Naive thymus-derived CD4-positive, alpha-beta T cell (primary cell): ENCODE data around the gene KRTDAP. TPM values are rescaled to one million over a fixed set of nuclear protein-coding genes. Genes with fewer than 3 reads are reported as not detected.

Experiments
- ATAC-seq: fragments of 150-1000 bp; cut with Tn5 transposase; 2 replicates; pipeline ENCODE4 v1.10.0; 2021; ENCODE audit warnings: mild to moderate bottlenecking, moderate library complexity
- CTCF ChIA-PET: fragments of 350-600 bp; sonication (Branson Sonifier 250); formaldehyde crosslinking; loops from one replicate; lab custom pipeline; 2021; ENCODE audit warnings: antibody characterized with exemption; lab: Charles Lee
- POLR2A ChIA-PET: fragments of 350-600 bp; sonication (Branson Sonifier 250); formaldehyde crosslinking; loops from one replicate; lab custom pipeline; 2021; ENCODE audit warnings: antibody characterized with exemption, inconsistent platforms; lab: Charles Lee
- DNase-seq, 9 donors: peaks; one replicate each; pipeline versions ENCODE4 v3.0.0 to v3.0.0-alpha.2; 2020 to 2022; ENCODE audit warnings: mixed read lengths in 1 of 9
- H3K27ac ChIP-seq: one replicate; pipeline ENCODE4 v1.7.0; 2013; ENCODE audit warnings: mild to moderate bottlenecking, low read depth, low read length, moderate library complexity
- H3K27me3 ChIP-seq, 2 donors: one replicate each; pipeline ENCODE4 v1.7.0; 2013; ENCODE audit warnings: low read length in 2 of 2, mild to moderate bottlenecking in 2 of 2, moderate library complexity in 2 of 2; ENCODE audit not compliant: control insufficient read depth in 2 of 2, insufficient read depth in 2 of 2
- H3K36me3 ChIP-seq, 3 experiments: 1 replicate in 2 of 3; 2 replicates in 1 of 3; pipeline ENCODE4 v1.7.0; 2013; ENCODE audit warnings: low read length in 3 of 3, mild to moderate bottlenecking in 3 of 3, moderate library complexity in 1 of 3; ENCODE audit not compliant: insufficient read depth in 3 of 3, control insufficient read depth in 2 of 3
- H3K4me1 ChIP-seq, 2 donors: one replicate each; pipeline ENCODE4 v1.7.0; 2013; ENCODE audit warnings: low read length in 2 of 2, mild to moderate bottlenecking in 2 of 2, moderate library complexity in 1 of 2; ENCODE audit not compliant: control insufficient read depth in 2 of 2, insufficient read depth in 2 of 2
- H3K4me3 ChIP-seq: 2 replicates; pipeline ENCODE4 v1.7.0; 2013; ENCODE audit warnings: mild to moderate bottlenecking, low read length
- H3K9me3 ChIP-seq, 3 experiments: 1 replicate in 2 of 3; 2 replicates in 1 of 3; pipeline ENCODE4 v1.7.0; 2013; ENCODE audit warnings: low read length in 3 of 3; ENCODE audit not compliant: control insufficient read depth in 2 of 3
- H3K27ac Mint-ChIP-seq, 9 donors: one replicate each; pipeline ENCODE4 v1.8.0; 2020 to 2022; ENCODE audit warnings: mixed read lengths in 9 of 9, mild to moderate bottlenecking in 8 of 9, moderate library complexity in 5 of 9, inconsistent platforms in 2 of 9
- H3K27me3 Mint-ChIP-seq, 5 donors: one replicate each; pipeline ENCODE4 v1.8.0; 2021 to 2022; ENCODE audit warnings: mixed read lengths in 5 of 5, mild to moderate bottlenecking in 1 of 5
- H3K36me3 Mint-ChIP-seq, 5 donors: one replicate each; pipeline ENCODE4 v1.8.0; 2020 to 2022; ENCODE audit warnings: mixed read lengths in 5 of 5, mild to moderate bottlenecking in 3 of 5, inconsistent platforms in 1 of 5
- H3K4me1 Mint-ChIP-seq, 7 donors: one replicate each; pipeline ENCODE4 v1.8.0; 2020 to 2022; ENCODE audit warnings: mixed read lengths in 7 of 7, mild to moderate bottlenecking in 3 of 7, inconsistent platforms in 1 of 7
- H3K4me3 Mint-ChIP-seq, 10 donors: one replicate each; pipeline ENCODE4 v1.8.0; 2020 to 2022; ENCODE audit warnings: mild to moderate bottlenecking in 10 of 10, mixed read lengths in 10 of 10, moderate library complexity in 6 of 10, inconsistent platforms in 2 of 10
- H3K9me3 Mint-ChIP-seq, 11 donors: one replicate each; pipeline ENCODE4 v1.8.0; 2020 to 2022; ENCODE audit warnings: mixed read lengths in 11 of 11, mild to moderate bottlenecking in 4 of 11, inconsistent platforms in 1 of 11, moderate library complexity in 1 of 11
- intact Hi-C, 2 donors: fragments of 100-400 bp; cut with micrococcal nuclease; formaldehyde crosslinking; loops; one replicate each; pipeline ENCODE4 v1.15.1; 2023
- polyA plus RNA-seq, 2 donors: library from polyadenylated mRNA; unstranded; fragments of 300-500 nt; fragmentation: Illumina TruSeq; gene quantifications; one replicate each; pipeline ENCODE4 v1.2.3, GENCODE V29; 2021
- total RNA-seq, 6 experiments: library from RNA in 5 of 6; stranded (reverse) in 5 of 6; gene quantifications; 1 replicate in 5 of 6; 2 replicates in 1 of 6; pipeline ENCODE4 v1.2.3 and lab custom pipeline; 2021 to 2026

The KRTDAP gene
- total and polyA plus RNA-seq, 7 experiments from 2014 or later: not detected

- no peak overlapping the region for H3K27ac Mint-ChIP-seq
Observed at GRCh38 chr19:35445826-35446593, 44.3 kb downstream of the KRTDAP start.

DNA sequence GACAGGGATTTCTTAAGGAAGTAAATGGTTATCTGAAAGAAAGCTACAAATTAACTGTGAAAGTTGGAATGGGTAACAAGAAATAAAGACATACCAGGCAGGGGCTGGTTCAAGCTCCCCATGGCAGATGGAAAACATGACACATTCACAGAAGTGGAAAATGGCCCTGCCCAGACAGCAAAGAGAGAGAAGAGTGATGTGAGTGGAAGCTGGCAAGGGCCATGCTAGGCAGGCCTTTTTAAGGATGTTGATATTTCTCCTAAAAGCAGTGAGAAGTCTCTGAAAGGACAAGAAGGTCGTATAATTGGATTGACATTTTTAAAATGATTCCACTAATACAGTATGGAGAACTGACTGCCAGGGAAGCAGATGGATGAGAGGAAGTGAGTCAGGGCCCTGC lies 45.5 kb downstream of the KRTDAP start:
- H3K9me3 ChIP-seq: no peaks in the 10 kb centered on the region
- no peaks in the 10 kb centered on the region for H3K36me3 Mint-ChIP-seq
- POLR2A ChIA-PET: no interaction called here
- H3K4me3 ChIP-seq: no peak overlapping the region
- peaks cover 0 to 28% (median 17%) of the 10 kb centered on the region in 7 donors for H3K4me1 Mint-ChIP-seq
- peaks cover 0 to 5% (median 0%) of the 10 kb centered on the region in 11 donors for H3K9me3 Mint-ChIP-seq
- H3K27me3 ChIP-seq: no peaks in the 10 kb centered on the region
- peak overlapping the region in 2 of 9 donors; percentile 6 to 8 for H3K27ac Mint-ChIP-seq
- DNase-seq (no peak), ATAC-seq (no peak)
- H3K36me3 ChIP-seq: no peaks in the 10 kb centered on the region
- H3K4me1 ChIP-seq: peaks cover 0 to 12% of the 10 kb centered on the region in 2 donors
- intact Hi-C loops: no loop called here
- CTCF ChIA-PET: interaction anchor here (0.7 kb wide), 1 partner anchor 10 kb away, joined by 3 read pairs; no protein-coding TSS in a partner anchor
- H3K27me3 Mint-ChIP-seq: peaks cover 8 to 37% (median 11%) of the 10 kb centered on the region in 5 donors
- no peak overlapping the region for H3K27ac ChIP-seq
- no peak overlapping the region for H3K4me3 Mint-ChIP-seq

More at GRCh38 chr19:35445826-35446593, 44.3 kb downstream of the KRTDAP start:
- Mint-ChIP-seq H3K4me3 (peak overlapping the region in 1 of 10 donors; percentile 45), H3K36me3 (no peaks in the 10 kb centered on the region), H3K9me3 (peaks cover 0 to 7% (median 0%) of the 10 kb centered on the region in 11 donors), H3K4me1 (peaks cover under 1 to 29% (median 18%) of the 10 kb centered on the region in 7 donors), H3K27me3 (peaks cover 8 to 43% (median 9%) of the 10 kb centered on the region in 5 donors)
- Histone ChIP-seq H3K27me3 (no peaks in the 10 kb centered on the region), H3K27ac (no peak overlapping the region), H3K9me3 (no peaks in the 10 kb centered on the region), H3K4me1 (peaks cover 0 to 19% of the 10 kb centered on the region in 2 donors), H3K36me3 (no peaks in the 10 kb centered on the region), H3K4me3 (no peak overlapping the region)
- DNase-seq (peak in 1 of 9 donors; percentile 23), ATAC-seq (peak; percentile 76)
- ChIA-PET CTCF (no interaction called here), POLR2A (interaction anchor here (0.6 kb wide), 1 partner anchor 247 kb away, joined by 5 read pairs; no protein-coding TSS in a partner anchor)
- intact Hi-C loops: no loop called here

DNA sequence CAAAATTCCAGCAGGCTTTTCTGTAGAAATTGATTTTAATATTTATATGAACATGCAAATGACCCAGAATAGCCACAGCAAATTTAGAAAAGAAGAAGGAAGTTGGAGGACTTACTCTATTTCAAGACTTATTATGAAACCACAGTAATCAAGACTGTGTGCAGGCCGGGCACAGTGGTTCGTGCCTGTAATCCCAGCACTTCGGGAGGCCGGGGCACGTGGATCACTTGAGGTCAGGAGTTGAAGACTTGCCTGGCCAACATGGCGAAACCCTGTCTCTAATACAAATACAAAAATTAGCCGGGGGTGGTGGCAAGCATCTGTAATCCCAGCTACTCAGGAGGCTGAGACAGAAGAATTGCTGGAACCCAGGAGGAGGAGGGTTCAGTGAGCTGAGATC lies 48.2 kb downstream of the KRTDAP start:
- no peak overlapping the region for H3K4me3 ChIP-seq
- peaks cover 0 to 5% (median 0%) of the 10 kb centered on the region in 11 donors for H3K9me3 Mint-ChIP-seq
- no peaks in the 10 kb centered on the region for H3K9me3 ChIP-seq
- no peaks in the 10 kb centered on the region for H3K36me3 ChIP-seq
- intact Hi-C loops: no loop called here
- no peak overlapping the region for H3K4me3 Mint-ChIP-seq
- H3K4me1 ChIP-seq: peaks cover 0 to 12% of the 10 kb centered on the region in 2 donors
- peaks cover 0 to 18% (median 8%) of the 10 kb centered on the region in 7 donors for H3K4me1 Mint-ChIP-seq
- H3K27ac Mint-ChIP-seq: no peak overlapping the region
- no peak for DNase-seq
- H3K27me3 ChIP-seq: no peaks in the 10 kb centered on the region
- no peak overlapping the region for H3K27ac ChIP-seq
- ChIA-PET CTCF (interaction anchor here (0.7 kb wide), 1 partner anchor 11 kb away, joined by 4 read pairs; no protein-coding TSS in a partner anchor), POLR2A (interaction anchor here (0.6 kb wide), 1 partner anchor 164 kb away, joined by 3 read pairs; no protein-coding TSS in a partner anchor)
- ATAC-seq: peak; percentile 55
- peaks cover 2 to 32% (median 13%) of the 10 kb centered on the region in 5 donors for H3K27me3 Mint-ChIP-seq
- H3K36me3 Mint-ChIP-seq: no peaks in the 10 kb centered on the region

- peaks cover 6 to 18% (median 8%) of the 10 kb centered on the region in 7 donors for H3K4me1 Mint-ChIP-seq
- peaks cover 7 to 9% of the 10 kb centered on the region in 2 donors for H3K4me1 ChIP-seq
- CTCF ChIA-PET: no interaction called here
- H3K27me3 ChIP-seq: no peaks in the 10 kb centered on the region
- DNase-seq (no peak), ATAC-seq (no peak)
- no peaks in the 10 kb centered on the region for H3K36me3 Mint-ChIP-seq
- no peaks in the 10 kb centered on the region for H3K36me3 ChIP-seq
- H3K9me3 ChIP-seq: no peaks in the 10 kb centered on the region
- intact Hi-C loops: no loop called here
- POLR2A ChIA-PET: no interaction called here
- no peak overlapping the region for H3K4me3 Mint-ChIP-seq
- no peak overlapping the region for H3K4me3 ChIP-seq
- H3K27ac ChIP-seq: no peak overlapping the region
- peaks cover 10 to 23% (median 15%) of the 10 kb centered on the region in 5 donors for H3K27me3 Mint-ChIP-seq
- no peaks in the 10 kb centered on the region for H3K9me3 Mint-ChIP-seq
- H3K27ac Mint-ChIP-seq: no peak overlapping the region
Observed at GRCh38 chr19:35439921-35440320, 50.3 kb downstream of the KRTDAP start.

DNA sequence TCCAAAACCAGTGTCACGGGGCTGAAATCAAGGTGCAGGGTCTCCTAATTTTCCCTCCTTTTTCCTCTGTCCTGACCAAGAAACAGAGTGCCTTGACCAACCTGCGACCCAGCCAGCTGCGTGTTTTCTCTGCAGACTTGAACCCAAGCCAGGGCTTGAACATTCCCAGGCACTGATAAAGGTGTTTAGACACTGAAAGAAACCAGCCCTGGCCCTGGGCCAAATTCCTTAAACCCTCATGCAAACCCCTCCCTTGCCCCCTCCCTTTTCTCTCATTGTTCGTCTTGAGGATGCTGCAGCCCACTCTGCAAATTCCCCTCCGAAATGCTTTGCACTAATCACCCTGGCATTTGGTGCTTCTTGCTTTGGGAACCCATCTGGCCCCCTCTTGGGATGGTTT lies 51.7 kb downstream of the KRTDAP start:
- DNase-seq (no peak), ATAC-seq (no peak)
- no peak overlapping the region for H3K4me3 ChIP-seq
- ChIA-PET POLR2A (no interaction called here), CTCF (no interaction called here)
- H3K9me3 ChIP-seq: no peaks in the 10 kb centered on the region
- H3K36me3 ChIP-seq: no peaks in the 10 kb centered on the region
- no peak overlapping the region for H3K27ac ChIP-seq
- Mint-ChIP-seq H3K9me3 (no peaks in the 10 kb centered on the region), H3K27ac (no peak overlapping the region), H3K27me3 (peaks cover 10 to 28% (median 15%) of the 10 kb centered on the region in 5 donors), H3K36me3 (no peaks in the 10 kb centered on the region), H3K4me3 (no peak overlapping the region), H3K4me1 (peaks cover 6 to 18% (median 8%) of the 10 kb centered on the region in 7 donors)
- intact Hi-C loops: no loop called here
- H3K27me3 ChIP-seq: no peaks in the 10 kb centered on the region
- peaks cover 7 to 9% of the 10 kb centered on the region in 2 donors for H3K4me1 ChIP-seq

- DNase-seq: no peak
- POLR2A ChIA-PET: no interaction called here
Observed at GRCh38 chr19:35438096-35438495, 52.2 kb downstream of the KRTDAP start.

More at GRCh38 chr19:35438096-35438495, 52.2 kb downstream of the KRTDAP start:
- Histone ChIP-seq H3K27me3 (no peaks in the 10 kb centered on the region), H3K4me3 (no peak overlapping the region), H3K36me3 (no peaks in the 10 kb centered on the region), H3K27ac (no peak overlapping the region), H3K4me1 (peaks cover 7 to 9% of the 10 kb centered on the region in 2 donors), H3K9me3 (no peaks in the 10 kb centered on the region)
- Mint-ChIP-seq H3K9me3 (peaks cover 0 to under 1% (median 0%) of the 10 kb centered on the region in 11 donors), H3K27me3 (peaks cover 10 to 31% (median 15%) of the 10 kb centered on the region in 5 donors), H3K4me3 (no peak overlapping the region), H3K36me3 (no peaks in the 10 kb centered on the region), H3K4me1 (peaks cover 6 to 18% (median 8%) of the 10 kb centered on the region in 7 donors), H3K27ac (no peak overlapping the region)
- CTCF ChIA-PET: no interaction called here
- ATAC-seq: no peak
- intact Hi-C loops: no loop called here
